Measurements from ENCODE around the gene RC3H2. TPM values are rescaled to one million over a fixed set of nuclear protein-coding genes. Genes with fewer than 3 reads are reported as not detected.
"Not testable (repeated sequence)": the region's sequence is repeated elsewhere in the genome, so short reads cannot be mapped to it uniquely, and the experiment has no call there.

The RC3H2 gene
- total and polyA plus RNA-seq, 2 of the 8 experiments (the other 6 are each of a cell fraction or from before 2014, with no cell fraction given): 11.2 to 38.4 TPM

- TF ChIP-seq SRF (IDR thresholded peaks at IDR 0.05; ENCODE audit: low read depth, low read length): no peak
These were observed 7.5 kb upstream of the RC3H2 start (continued) for GRCh38 chr9:122912671-122912963.

GRCh38 chr9:122906122-122906521, 963 bp upstream of the RC3H2 start:
- 87% methylated on average over 16 of the region's 16 CpGs; no CpG with 5 or more reads in 1 of the 2 experiments for WGBS, 2 experiments (ENCODE audit: extremely low coverage in 1 of 2, insufficient coverage in 1 of 2, insufficient read length in 1 of 2, insufficient replicate concordance in 2 of 2, low coverage in 1 of 2, low lambda C conversion rate in 2 of 2, missing lambda C conversion rate in 1 of 2)
- H4K5ac ChIP-seq (ENCODE audit: insufficient read length, low read depth, low read length); H2AK5ac ChIP-seq (ENCODE audit: low read depth, low read length); H3K79me1 ChIP-seq (ENCODE audit: low read depth, low read length); H3K27ac ChIP-seq (ENCODE audit: low read depth, low read length); H3K18ac ChIP-seq (ENCODE audit: extremely low read depth, low read length); H3K36me3 ChIP-seq (ENCODE audit: control insufficient read depth in 2 of 4, insufficient read depth in 4 of 4, low read length in 3 of 4); H3K14ac ChIP-seq (ENCODE audit: insufficient read length); DNase-seq (ENCODE audit: low read depth in 1 of 2, low spot score in 2 of 2); H3K23ac ChIP-seq (ENCODE audit: insufficient read length); H3K9ac ChIP-seq (replicated peaks in 1 of 4; ENCODE audit: extremely low read depth in 1 of 4, low read depth in 3 of 4, low read length in 3 of 4); H3K4me1 ChIP-seq (replicated peaks in 1 of 4; ENCODE audit: control insufficient read depth in 3 of 4, insufficient read depth in 4 of 4, low read length in 3 of 4); H3K4ac ChIP-seq (replicated peaks; ENCODE audit: insufficient read length, low read depth, low read length); H2BK120ac ChIP-seq (replicated peaks; ENCODE audit: low read depth, low read length); H4K20me1 ChIP-seq (replicated peaks in 1 of 2; ENCODE audit: control insufficient read depth in 1 of 2, insufficient read depth in 2 of 2, low read length in 2 of 2); FAIRE-seq; H3K27me3 ChIP-seq (replicated peaks in 1 of 4; ENCODE audit: control insufficient read depth in 3 of 4, extremely low read depth in 1 of 4, insufficient read depth in 3 of 4, low read length in 3 of 4); H2AFZ ChIP-seq (ENCODE audit: low read length); H2BK15ac ChIP-seq (ENCODE audit: low read length); H3K56ac ChIP-seq (replicated peaks; ENCODE audit: insufficient read length, low read depth, low read length); H3K23me2 ChIP-seq (ENCODE audit: low read depth, low read length); H3K9me3 ChIP-seq (ENCODE audit: insufficient read depth in 2 of 2, low read depth in 1 of 2, low read length in 1 of 2); H3K4me3 ChIP-seq (ENCODE audit: extremely low read depth in 1 of 4, insufficient read depth in 2 of 4, low read depth in 3 of 4, low read length in 4 of 4); H4K8ac ChIP-seq (ENCODE audit: extremely low read depth, insufficient read depth, low read length); H4K91ac ChIP-seq (replicated peaks; ENCODE audit: insufficient read length, low read length); H2BK20ac ChIP-seq (ENCODE audit: low read length); H2BK5ac ChIP-seq (ENCODE audit: low read depth, low read length); H2BK12ac ChIP-seq (ENCODE audit: low read depth, low read length): not testable (repeated sequence)
- ChIA-PET CTCF (ENCODE audit: partially characterized antibody) (interaction anchor here (1.0 to 1.4 kb wide), 2 partner anchors 23 to 29 kb away, joined by 3 read pairs; no protein-coding TSS in a partner anchor), POLR2A (ENCODE audit: partially characterized antibody) (interaction anchor here (1.3 to 3.8 kb wide), 5 partner anchors 8 to 78 kb away, joined by 3 to 31 read pairs (median 5); partner anchors contain the start of genes PDCL, ZBTB26 and ZBTB6)
- H3K79me2 ChIP-seq (ENCODE audit: control insufficient read depth in 1 of 2, insufficient read depth in 2 of 2, low read length in 2 of 2): peaks cover 3 to 59% of the 10 kb centered on the region in 2 experiments; a peak in 3 of 4 replicates
- peak overlapping the region in 1 of 2 experiments; percentile 72; a peak in 1 of 4 replicates for H3K4me2 ChIP-seq (ENCODE audit: insufficient read depth in 1 of 2, low read depth in 2 of 2, low read length in 2 of 2)
